AG04450 (cell line): ENCODE results near the gene ANKRD13A. TPM values are rescaled to one million over a fixed set of nuclear protein-coding genes. Genes with fewer than 3 reads are reported as not detected.

Source experiments
- CTCF ChIA-PET: fragments of 300-600, 350-600 bp; formaldehyde crosslinking; extraction: SDS; loops from one replicate; lab custom pipeline; 2022; ENCODE audit warnings: antibody characterized with exemption, inconsistent platforms; lab: Charles Lee
- POLR2A ChIA-PET: fragments of 350-600 bp; formaldehyde crosslinking; extraction: SDS; loops from one replicate; lab custom pipeline; 2021; ENCODE audit warnings: antibody characterized with exemption, inconsistent platforms; lab: Yijun Ruan, JAX
- DNase-seq: peaks from one replicate; pipeline ENCODE4 v3.0.0-alpha.2; 2011; ENCODE audit warnings: low read depth, low spot score
- H3K27ac ChIP-seq: one replicate; pipeline ENCODE4 v1.5.1; 2012; ENCODE audit warnings: low read depth, low read length, control low read depth
- H3K27me3 ChIP-seq: one replicate; pipeline ENCODE4 v1.6.0; 2012; ENCODE audit warnings: low read length; ENCODE audit not compliant: control insufficient read depth, insufficient read depth
- H3K4me3 ChIP-seq: 2 replicates; pipeline ENCODE4 v1.5.1; 2011; ENCODE audit warnings: mild to moderate bottlenecking, low read depth, low read length, control low read depth
- H3K9me3 ChIP-seq: 2 replicates; pipeline ENCODE4 v1.5.1; 2012; ENCODE audit warnings: low read length; ENCODE audit not compliant: control insufficient read depth, insufficient read depth
- polyA plus RNA-seq: library from polyadenylated mRNA; depleted of rRNA; stranded (reverse); fragments of >200 nt; gene quantifications from 2 replicates; pipeline ENCODE4 v1.2.3, GENCODE V29; 2011
- TF ChIP-seq, protein P1 (sequence below): IDR thresholded peaks from 2 replicates; pipeline ENCODE4 v1.5.1; 2011; ENCODE audit warnings: low read depth, low read length, control low read depth, inconsistent platforms

ANKRD13A gene
- polyA plus RNA-seq, 1 experiment, result 246 TPM

DNA sequence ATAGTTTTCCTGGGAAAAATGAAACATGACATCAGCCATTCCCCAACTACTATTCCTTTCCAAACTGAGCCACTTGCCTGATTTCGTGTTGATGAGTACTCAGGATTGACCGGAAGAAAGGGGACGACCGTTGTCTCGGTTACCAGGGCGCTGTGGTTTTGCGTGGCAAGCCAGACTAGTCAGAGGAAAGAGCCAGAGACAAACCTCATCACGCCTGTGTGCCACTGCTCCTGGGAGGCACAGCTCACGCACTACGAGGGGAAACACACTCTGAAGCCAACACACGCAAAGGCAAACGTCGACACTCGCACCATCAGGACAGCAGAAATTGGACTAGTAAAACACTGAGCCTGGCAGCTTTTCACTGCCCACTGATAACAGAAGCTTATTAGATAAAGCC, 38.0 kb upstream of the ANKRD13A start:
- DNase-seq, result no peak
- CTCF ChIA-PET, result no interaction called here

DNA sequence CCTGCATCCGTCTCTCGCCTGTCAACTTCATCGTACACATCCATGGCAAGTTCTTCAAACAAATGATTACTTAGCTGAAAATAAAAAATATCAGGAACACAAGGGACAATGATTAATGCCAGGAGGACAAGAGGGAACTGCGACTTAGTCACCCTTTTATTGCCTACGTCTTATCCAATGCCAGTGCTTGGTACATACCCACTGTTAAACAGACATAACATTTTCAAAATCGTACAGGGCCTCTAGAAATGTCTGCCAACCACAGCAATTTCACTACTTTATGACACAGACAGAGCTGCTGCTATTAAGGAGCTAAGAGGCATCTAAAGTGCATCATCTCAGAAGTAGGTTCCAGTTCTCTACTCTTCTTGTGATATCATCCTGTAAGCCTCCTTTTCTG, 37.6 kb upstream of the ANKRD13A start:
- Histone ChIP-seq H3K4me3 (no peak overlapping the region), H3K27ac (no peak overlapping the region), H3K9me3 (no peaks in the 10 kb centered on the region), H3K27me3 (no peaks in the 10 kb centered on the region)
- CTCF ChIA-PET, result no interaction called here
- TF ChIP-seq, protein P1, sequence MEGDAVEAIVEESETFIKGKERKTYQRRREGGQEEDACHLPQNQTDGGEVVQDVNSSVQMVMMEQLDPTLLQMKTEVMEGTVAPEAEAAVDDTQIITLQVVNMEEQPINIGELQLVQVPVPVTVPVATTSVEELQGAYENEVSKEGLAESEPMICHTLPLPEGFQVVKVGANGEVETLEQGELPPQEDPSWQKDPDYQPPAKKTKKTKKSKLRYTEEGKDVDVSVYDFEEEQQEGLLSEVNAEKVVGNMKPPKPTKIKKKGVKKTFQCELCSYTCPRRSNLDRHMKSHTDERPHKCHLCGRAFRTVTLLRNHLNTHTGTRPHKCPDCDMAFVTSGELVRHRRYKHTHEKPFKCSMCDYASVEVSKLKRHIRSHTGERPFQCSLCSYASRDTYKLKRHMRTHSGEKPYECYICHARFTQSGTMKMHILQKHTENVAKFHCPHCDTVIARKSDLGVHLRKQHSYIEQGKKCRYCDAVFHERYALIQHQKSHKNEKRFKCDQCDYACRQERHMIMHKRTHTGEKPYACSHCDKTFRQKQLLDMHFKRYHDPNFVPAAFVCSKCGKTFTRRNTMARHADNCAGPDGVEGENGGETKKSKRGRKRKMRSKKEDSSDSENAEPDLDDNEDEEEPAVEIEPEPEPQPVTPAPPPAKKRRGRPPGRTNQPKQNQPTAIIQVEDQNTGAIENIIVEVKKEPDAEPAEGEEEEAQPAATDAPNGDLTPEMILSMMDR, result no peak
- POLR2A ChIA-PET, result interaction anchor here (0.6 kb wide), 1 partner anchor 1769 kb away, joined by 4 read pairs; no protein-coding TSS in a partner anchor
- no peak for DNase-seq

More for the DNA sequence above, 38.0 kb upstream of the ANKRD13A start:
- Histone ChIP-seq H3K27ac (no peak overlapping the region), H3K27me3 (no peaks in the 10 kb centered on the region), H3K9me3 (no peaks in the 10 kb centered on the region), H3K4me3 (no peak overlapping the region)
- POLR2A ChIA-PET, result no interaction called here
- TF ChIP-seq, protein P1, result no peak

DNA sequence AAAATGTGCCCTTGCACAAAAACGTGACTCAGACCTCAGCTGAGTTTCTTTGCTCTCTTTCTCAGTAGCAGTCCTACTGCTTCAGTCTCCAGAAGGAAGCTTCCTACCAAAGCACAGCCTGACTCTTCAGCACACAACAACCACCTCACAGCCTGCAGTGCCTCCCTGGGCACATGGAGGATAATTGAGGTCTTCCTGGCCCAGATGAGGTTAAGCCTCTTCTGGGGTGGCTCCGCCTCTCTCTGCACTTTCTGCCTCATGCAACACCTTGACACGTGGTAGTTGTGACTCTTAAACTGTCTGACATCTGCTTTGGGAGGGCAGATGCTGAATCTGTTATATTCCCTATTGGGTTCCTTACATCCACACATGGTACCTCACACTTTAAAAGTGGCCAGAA, 36.8 kb upstream of the ANKRD13A start:
- no peak for DNase-seq
- Histone ChIP-seq H3K27me3 (no peaks in the 10 kb centered on the region), H3K27ac (no peak overlapping the region)

DNA sequence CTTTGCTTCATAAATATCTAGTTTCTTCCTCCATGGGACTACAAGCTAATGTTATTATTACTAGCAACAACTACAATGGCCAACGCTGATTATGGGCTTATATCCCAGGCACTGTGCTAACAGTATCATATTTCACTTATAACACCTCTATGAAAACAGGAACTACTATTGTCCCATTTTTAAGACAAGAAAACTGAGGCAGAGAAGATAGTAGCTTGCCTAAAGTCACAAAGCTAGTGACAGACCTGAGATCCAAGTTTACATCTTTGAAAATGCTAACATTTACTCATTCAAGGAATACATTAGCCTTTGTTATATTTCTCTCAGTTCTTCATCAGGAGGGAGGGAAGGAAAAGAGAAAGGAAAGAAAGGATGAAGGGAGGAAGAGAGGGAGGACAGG, 35.9 kb upstream of the ANKRD13A start:
- ChIA-PET CTCF (interaction anchor here (0.6 to 1.7 kb wide), 3 partner anchors 11 to 468 kb away, joined by 3 to 4 read pairs (median 3); no protein-coding TSS in a partner anchor), POLR2A (interaction anchor here (0.6 kb wide), 1 partner anchor 1512 kb away, joined by 3 read pairs; no protein-coding TSS in a partner anchor)
- Histone ChIP-seq H3K9me3 (no peaks in the 10 kb centered on the region), H3K27ac (no peak overlapping the region), H3K4me3 (no peak overlapping the region), H3K27me3 (no peaks in the 10 kb centered on the region)
- TF ChIP-seq, protein P1, result no peak
- DNase-seq, result no peak

More for the DNA sequence above, 36.8 kb upstream of the ANKRD13A start:
- ChIA-PET POLR2A (interaction anchor here (0.6 kb wide), 1 partner anchor 1768 kb away, joined by 4 read pairs; no protein-coding TSS in a partner anchor), CTCF (interaction anchor here (1.7 kb wide), 1 partner anchor 10 kb away, joined by 4 read pairs; no protein-coding TSS in a partner anchor)
- H3K9me3 ChIP-seq, result no peaks in the 10 kb centered on the region
- TF ChIP-seq, protein P1, result no peak
- no peak overlapping the region for H3K4me3 ChIP-seq

DNA sequence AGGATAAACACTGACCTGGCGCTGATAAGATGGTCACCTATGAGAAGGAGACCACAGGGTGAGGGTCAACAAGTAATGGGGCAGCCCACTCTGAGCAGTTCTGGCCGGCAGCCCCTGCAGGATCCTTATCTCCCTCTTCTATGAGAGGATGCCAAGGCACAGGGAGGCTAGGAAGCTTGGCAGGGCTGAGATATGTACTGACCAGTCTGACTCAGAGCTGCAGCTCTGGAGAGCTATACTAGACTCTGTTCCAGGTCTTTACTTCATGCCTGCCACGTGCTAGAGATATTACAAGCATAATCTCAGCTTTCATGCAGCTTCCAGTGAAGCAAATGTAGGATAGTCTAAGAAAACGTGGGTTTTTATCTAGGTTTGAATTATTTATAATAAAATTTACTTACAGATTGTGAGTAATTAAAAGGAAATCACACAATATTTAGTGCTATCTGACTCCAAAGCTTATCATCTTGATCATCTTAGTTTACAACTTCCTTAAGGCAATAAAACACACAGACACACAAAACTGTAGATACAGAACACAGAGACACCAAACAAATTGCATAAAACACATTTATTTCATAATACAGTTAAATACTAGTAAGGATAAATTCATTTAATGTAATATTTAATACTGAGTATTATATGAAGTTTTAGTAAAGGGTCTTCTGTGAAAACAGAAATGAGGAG, 35.3 kb upstream of the ANKRD13A start:
- CTCF ChIA-PET, result interaction anchor here (0.6 to 1.7 kb wide), 4 partner anchors 12 to 468 kb away, joined by 3 to 4 read pairs (median 3); no protein-coding TSS in a partner anchor

More for the DNA sequence above, 35.3 kb upstream of the ANKRD13A start:
- Histone ChIP-seq H3K9me3 (no peaks in the 10 kb centered on the region), H3K4me3 (no peak overlapping the region), H3K27me3 (no peaks in the 10 kb centered on the region), H3K27ac (peak overlapping the region; percentile 41)
- POLR2A ChIA-PET, result interaction anchor here (0.6 to 1.2 kb wide), 2 partner anchors 12 to 1511 kb away, joined by 3 read pairs; no protein-coding TSS in a partner anchor
- peak; percentile 29 for DNase-seq
- TF ChIP-seq, protein P1, result no peak
